NCI-H1092 (cell line): ENCODE results near the gene LPCAT4.
A peak's percentile ranks its signal among the peaks of the same experiment; 100 is the strongest.
"Not testable (repeated sequence)": the region's sequence is repeated elsewhere in the genome, so short reads cannot be mapped to it uniquely, and the experiment has no call there.

Experiments
- DNase-seq: peaks from one replicate; lab custom pipeline; 2025; lab: John Stamatoyannopoulos, UW

Gene LPCAT4, protein sequence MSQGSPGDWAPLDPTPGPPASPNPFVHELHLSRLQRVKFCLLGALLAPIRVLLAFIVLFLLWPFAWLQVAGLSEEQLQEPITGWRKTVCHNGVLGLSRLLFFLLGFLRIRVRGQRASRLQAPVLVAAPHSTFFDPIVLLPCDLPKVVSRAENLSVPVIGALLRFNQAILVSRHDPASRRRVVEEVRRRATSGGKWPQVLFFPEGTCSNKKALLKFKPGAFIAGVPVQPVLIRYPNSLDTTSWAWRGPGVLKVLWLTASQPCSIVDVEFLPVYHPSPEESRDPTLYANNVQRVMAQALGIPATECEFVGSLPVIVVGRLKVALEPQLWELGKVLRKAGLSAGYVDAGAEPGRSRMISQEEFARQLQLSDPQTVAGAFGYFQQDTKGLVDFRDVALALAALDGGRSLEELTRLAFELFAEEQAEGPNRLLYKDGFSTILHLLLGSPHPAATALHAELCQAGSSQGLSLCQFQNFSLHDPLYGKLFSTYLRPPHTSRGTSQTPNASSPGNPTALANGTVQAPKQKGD

DNA sequence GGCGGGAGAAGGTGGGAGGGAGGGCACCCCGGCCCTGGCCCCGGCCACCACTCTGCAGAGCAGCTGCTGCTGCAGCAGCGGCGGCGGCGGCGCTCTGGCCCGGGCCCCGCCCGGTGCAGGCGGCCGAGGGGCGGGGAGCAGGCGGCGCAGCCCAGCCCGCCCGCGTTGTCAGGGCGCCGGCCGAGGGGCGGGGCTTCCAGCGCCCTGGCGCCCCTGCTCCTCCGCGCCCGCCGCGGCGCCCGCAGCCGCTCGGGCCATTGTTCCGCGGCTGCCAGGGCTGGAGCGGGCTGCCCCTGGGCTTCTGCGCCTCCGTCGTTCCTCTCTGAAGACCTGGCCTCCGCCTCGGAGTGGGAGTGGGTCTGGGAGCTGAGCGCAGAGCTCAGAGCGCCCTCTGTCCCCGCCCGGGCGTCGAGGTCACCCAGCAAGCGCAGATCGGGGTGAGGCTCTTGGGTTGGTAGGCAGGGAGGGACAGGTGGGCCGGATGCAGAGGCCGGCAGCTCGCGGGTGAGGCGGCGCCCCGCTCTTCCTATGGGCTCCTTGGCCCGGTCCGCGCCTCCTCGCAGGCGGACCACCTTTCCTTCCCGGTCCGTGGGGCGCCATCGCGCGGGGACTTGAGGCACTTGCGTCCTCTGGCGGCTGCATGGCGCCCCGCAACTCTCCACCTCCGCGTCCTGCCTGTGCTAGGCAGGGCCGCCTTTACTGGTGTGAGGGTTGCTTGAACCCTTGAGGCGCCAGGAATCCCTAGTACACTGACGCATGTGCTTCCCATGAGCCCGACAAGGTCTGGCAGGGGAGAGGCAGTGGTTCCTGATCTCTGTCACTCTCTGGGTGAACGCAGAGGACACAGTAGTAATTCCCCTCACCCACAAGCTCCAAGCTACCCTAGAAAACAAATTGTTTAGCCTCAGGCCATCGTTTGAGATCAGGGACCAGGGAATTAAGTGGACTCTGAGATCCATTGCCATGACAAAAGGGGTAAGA lies at the start of gene LPCAT4:
TSS of gene LPCAT4 (minus strand) at position 96 of the 981 bp plus-strand sequence. CDS start 96 bp downstream, outside the sequence.
- peak; percentile 76 for DNase-seq

DNA sequence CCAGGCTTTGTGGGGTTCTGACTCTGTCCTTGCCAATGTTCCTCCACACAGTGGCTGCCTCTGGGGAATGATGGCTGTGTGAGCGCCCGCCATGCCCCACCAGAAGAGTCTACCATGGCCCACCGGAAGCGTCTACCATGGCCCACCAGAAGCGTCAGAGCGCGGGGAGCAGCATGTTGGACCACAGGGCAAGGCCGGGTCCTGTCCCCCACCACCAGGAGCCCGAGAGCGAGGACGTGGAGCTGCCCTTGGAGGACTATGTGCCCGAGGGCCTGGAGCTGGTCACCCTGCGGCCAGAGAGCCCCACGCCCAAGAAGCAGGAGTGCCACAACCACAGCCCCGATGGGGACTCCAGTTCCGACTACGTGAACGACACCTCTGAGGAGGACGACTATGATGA lies 42.5 kb upstream of the LPCAT4 start:
- not testable (repeated sequence) for DNase-seq

DNA sequence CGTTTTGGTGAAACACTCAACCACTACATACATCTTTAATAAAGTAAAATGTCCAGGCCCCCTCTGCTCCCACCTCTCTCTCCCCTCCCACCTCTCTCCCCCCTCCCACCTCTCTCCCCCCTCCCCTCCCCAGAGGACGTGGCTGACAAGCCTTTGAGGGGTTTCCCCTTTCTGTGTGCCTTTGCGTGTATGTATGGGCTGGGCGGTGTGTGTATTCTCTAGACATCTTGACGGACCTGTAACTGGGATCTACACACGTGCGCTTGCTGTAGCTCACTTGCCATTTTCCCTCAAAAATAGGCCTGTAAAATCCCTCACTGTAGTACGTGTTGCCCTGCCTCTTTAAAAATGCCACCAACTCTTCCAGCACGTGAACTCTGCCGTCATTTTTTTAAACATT lies 42.0 kb upstream of the LPCAT4 start:
- DNase-seq, result not testable (repeated sequence)

DNA sequence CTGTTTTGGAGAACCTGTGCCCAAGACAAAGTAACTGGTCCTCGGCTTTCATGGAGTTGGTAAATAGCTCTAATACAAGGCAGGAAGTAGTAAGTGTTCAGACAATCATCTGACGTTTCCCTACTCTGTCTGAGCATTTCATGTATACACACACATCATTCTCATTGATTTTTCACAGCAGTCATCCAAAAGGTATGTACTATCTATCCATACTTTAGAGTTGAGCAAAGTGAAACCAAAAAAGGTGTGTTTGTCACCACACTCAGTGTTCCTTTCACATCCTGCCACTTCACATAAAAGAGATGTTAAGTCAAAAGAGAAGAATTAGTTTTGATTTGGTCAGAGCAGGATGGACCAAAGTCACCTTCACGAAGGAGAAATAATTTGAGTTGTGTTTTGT lies 36.9 kb upstream of the LPCAT4 start:
- not testable (repeated sequence) for DNase-seq

DNA sequence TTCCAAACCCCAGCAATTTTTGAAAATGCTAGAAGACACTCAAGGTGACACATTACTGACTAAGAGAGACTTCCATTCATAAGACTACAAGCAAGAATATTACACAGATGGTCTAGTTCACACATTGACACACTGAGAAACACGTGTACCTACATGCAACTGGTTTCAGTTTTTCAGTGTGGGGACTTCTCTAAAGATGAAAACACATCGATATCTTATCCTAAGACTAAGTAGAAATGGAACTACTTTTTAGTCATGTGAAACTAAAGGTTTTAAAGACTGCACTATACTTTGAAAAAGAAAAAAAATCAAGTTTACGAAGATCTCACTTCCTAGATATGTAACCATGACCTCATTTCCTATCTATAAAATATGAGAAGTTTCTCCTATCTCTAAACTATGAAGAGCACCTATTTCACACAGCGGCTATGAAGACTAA lies 36.2 kb upstream of the LPCAT4 start:
- DNase-seq, result not testable (repeated sequence)

DNA sequence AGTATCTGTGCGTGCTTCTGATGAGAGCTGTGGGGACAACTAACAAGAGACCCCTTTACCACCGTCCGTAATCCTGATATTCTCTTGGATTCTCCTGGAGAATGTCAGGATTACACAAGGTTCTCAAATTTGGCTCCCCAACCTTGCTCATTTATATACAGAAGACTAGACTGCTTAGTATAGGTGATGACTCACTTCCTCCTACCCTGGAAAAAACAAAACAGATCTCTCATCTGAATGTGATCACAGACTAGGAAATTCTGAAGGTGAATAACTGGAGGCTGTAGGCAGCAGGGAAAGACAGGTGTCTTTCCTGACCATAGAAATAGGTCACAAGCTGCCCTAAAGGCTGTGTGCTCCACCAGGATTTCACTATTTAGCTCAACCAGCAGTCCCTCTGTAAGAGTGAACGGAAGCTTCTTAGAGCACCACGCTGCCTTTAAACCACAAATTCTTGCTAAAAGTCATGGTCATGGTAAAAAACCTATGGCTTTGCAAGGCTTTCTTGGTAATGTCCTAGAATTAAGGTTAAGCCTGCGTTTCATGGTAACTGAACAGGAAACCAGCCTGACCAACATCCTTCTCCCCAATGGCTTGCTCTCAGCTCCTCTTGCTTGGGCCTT lies 30.8 kb upstream of the LPCAT4 start:
- not testable (repeated sequence) for DNase-seq

DNA sequence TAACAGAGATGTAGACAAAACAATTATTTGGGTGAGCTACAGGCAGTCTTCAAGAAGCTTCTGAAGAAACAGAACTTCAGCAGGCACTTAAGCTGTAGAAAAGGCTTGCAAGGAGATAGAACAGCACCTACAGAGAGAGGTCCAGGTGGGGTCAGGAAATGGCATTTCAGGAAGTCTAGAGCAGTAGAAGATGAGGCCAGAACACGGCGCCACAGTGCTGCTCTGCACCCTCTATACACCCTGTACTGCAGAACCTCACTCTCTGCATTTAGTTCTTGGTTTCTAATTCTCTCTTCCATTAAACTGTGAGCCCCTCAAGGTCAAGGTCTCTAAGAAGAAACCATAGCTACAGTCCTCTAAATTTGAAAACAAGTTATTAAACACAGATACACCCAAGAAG lies 26.0 kb upstream of the LPCAT4 start:
- DNase-seq, result not testable (repeated sequence)

DNA sequence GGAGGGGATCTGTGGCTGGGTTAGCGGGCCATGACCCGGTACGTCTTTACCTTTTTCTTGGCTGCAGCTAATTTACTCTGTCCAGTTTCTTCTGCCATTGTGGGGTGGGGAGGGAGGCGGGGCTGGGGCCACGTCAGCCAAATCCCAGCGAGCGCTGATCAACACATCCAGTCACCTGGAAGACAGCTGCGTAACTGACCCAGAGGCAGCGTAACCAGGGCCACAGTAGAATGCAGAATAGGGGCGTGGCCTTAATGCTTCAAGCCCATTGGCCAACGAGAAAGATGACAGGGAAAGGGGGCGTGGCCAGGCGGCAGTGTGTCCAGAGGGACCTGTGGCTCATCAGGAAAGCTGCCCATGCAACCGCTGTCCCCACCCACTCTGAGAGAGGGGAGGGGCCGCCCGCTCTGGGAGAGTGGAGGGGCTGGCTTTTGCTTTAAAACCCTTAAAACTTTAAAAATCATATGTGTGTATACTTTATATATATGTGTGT lies 22.6 kb upstream of the LPCAT4 start:
- not testable (repeated sequence) for DNase-seq

DNA sequence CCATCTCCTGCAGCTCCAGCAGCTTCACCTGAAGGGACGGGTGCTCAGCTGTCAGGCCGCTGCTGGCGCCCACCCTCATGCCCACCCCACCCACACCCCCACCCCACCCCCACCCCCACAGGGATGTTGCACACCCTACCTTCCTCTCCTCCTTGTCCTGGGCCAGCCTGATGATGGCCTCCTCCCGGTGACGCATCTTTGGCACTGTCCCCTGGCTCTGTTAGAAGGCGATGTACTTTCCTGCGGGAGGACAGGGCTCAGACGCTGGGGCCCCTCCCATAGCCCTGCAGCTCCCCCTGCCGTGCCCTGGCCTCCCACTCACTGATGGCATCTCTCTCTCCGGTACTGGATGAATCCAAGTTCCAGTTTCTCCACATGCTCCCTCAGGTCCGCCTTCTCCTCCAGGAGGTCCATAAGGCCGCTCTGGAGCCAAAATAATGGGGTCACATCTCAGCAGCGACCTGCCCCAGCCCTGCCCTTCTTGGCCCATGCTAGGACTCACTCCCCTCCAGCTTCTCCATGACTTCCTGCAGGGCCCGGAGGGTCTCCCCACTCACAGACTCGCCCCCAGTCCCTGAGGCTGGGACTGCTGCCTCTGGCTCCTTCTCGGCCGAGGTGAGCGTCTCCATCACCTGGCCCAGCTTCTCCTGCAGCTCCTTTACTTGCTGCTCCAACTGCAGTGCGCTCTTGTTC lies 15.0 kb upstream of the LPCAT4 start:
- DNase-seq, result not testable (repeated sequence)

DNA sequence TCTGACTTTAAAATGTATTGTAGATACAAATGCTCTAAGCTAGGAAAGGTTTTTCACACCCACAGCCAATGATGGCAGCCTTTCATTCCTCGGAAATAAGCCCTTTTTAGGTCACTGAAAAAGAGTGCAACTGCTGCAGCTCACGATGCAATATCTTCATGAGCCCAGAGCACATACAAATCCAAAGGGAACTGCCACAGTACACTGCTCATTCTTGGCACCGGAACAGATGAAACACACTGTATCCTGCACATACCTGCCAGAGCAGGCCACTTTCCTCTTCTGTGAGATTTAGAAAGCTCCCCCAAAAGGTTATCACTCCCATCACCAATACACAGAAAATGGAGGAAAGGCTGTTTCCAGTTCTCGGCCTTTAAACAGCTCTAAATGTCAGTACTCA lies 13.5 kb upstream of the LPCAT4 start:
- DNase-seq, result not testable (repeated sequence)

DNA sequence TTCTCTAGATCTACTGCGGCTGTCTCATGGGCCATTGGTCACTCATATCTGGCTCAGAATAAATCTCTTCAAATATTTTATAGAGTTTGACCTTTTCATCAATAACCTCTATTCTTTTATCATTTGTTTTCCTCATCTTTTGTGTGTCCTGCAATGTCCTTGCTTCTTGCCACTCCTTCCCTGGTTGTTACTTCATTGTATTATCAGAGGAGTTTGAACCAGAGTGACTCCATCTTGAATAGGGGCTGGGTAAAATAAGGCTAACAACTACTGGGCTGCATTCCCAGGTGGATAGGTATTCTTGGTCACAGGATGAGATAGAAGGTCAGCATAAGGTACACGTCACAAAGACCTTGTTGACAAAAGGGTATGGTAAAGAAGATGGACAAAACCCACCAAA lies 9.9 kb upstream of the LPCAT4 start:
- no peak for DNase-seq

DNA sequence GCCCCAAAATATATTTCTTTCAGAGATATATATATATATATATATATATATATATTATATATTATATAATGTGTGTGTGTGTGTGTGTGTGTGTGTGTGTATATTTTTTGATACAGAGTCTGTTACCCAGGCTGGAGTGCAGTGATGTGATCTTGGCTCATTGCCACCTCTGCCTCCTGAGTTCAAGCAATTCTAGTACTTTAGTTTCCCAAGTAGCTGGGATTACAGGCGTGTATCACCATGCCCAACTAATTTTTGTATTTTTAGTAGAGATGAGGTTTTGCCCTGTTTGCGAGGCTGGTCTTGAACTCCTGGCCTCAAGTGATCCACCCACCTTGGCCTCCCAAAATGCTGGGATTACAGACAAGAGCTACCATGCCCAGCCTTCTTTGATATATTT lies 8.5 kb upstream of the LPCAT4 start:
- DNase-seq, result not testable (repeated sequence)

DNA sequence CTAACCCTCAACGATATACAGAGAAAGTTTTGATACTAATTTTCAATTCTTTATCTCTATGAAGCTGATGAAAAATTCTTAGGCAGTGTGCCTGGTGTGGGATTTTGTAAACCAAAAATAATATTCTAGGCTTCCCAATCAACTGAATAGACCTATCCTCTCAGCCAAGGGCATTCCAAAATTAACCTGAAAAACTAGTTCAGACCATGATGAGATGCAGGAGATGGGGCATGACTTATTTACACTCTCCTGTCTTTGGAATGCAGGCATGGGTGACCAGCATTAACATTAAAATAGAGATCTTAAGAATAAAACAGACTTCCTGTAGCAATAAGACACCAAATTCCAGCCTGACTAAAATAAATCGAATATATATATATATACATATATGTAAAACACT lies 7.8 kb upstream of the LPCAT4 start:
- no peak for DNase-seq

DNA sequence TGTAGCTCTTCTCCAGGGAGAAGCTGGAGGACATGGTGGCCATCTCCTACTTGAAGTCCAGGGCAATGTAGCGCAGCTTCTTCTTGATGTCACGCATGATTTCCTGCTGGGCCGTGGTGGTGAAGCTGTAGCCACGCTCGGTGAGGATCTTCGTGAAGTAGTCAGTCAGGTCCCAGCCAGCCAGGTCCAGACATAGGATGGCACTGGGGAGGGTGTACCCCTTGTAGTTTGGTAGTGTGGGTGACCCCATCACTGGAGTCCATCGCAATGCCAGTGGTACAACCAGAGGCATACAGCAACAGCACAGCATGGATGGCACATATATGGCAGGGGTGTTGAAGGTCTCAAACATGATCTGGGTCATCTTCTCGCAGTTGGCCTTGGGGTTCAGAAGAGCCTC lies 7.0 kb upstream of the LPCAT4 start:
- DNase-seq, result no peak

DNA sequence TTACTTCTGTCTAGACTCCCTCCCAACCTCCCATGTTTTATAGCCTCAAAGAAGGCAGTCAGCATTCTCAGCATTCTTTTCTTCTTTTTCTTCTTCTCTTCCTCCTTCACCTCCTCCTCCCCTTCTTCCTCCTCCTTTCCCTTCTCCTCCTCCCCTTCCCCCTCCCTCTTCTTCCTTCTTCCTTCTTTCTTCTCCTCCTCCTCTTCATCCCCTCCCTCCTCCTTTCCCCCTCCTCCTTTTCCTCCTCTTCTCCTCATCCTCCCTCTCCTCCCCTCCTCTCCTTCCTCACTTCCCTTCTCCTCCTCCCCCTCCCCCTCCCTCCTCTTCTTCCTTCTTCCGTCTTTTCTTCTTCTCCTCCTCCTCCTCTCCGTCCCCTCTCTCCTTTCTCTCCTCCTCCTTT lies 3.6 kb upstream of the LPCAT4 start:
- no peak for DNase-seq

DNA sequence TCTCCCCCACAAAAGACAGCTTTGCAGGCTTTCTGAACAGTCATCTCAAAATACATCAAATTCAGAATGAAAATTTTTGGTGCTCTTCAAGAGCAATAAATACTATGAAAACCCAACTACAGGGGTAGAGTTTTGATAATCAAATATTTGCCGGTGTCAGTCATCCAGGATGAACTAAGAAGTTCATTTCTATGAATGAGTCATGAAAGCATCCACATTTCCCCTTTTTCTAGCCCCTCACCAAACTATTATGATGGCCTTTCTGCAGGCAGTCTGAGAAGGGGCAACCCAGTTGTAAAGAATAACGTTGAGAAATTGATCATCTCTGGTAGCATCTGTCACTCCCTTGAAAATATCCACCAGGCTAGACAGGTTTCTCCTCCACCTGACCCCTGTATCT lies 3.1 kb upstream of the LPCAT4 start:
- no peak for DNase-seq

DNA sequence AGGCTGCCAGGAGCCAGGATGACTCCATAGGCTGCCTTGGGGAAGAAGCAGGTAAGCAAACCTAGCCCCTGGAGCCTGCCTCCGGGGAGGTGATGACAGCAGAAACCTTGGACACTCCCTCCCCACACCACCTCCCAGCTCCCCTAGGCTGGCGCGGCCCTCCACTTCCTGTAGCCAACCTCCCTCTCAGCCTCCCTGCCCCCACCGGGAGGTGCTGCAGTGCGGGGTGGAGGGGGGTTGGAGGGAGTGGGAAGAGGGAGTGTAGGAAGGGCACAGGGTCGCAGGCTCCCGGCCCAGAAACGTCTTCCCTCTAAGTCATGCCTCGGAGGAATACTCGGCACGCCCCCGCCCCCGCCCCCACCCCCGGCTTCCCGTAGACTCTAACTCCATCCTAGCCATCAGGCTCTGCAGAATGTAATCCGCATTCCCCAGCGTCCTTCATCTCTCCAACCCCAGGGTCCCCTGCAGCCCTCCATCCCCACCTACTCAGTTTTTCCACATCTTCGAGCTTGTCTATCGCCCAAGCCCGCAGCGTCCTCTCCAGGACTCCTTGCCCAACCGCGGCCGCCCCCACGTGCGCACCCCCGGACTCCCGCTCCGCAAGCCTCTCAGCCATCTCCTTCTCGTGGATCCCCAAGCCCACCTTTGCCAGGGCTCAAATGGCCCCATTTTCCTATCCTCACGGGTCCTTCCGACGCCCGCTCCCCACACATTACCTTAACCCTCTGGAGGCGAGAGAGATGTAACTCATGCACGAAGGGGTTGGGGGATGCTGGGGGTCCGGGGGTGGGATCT lies 528 bp downstream of the LPCAT4 start:
- DNase-seq, result peak; percentile 22

DNA sequence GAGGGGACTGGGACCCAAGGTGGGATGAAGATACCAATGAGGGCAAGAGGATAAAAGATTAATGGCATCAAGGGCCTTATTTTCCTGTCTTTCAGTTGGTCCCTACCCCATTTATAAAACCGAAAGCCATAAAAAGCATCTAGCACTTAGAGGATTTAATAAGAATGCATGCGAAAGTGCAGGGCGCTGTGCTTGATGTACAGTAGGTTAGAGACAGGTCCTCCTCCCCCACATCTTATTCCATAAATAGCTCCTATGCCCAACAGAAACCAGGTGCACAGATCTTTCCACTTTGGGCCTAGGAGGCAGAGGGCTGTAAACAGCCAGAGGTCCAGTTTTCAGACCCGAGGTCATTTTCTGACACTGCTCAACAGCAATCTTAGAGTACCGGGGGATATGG lies 1.2 kb downstream of the LPCAT4 start:
- no peak for DNase-seq

DNA sequence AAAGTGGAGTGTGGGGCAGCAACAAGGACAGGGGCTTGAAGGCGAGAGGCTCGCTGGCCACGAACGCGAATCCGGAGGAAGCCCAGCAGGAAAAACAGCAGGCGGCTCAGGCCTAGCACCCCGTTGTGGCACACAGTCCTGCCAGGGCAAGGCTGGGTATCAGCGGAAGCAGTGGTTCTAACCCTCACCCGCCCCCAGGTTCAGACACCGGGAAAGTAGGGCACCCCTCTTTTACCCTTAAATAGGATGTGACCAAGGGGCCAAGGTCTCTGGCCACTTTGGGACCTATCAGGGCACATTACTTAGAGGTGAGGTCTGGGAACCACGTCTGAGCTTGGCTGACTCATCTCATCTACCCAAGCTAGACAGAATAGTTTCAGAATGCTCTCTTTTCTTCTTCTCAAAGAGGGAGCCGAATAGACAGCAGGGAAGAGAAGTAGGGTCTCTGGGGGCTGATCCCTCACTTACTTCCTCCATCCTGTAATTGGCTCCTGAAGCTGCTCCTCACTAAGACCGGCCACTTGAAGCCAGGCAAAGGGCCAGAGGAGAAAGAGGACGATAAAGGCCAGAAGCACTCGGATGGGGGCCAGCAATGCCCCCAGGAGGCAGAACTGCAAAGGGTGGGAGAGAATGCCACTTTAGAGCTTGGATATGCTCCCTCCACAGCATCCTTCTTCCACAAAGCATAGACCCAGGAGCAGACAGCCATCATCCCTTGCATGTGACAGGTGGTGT lies 1.7 kb downstream of the LPCAT4 start:
- no peak for DNase-seq

DNA sequence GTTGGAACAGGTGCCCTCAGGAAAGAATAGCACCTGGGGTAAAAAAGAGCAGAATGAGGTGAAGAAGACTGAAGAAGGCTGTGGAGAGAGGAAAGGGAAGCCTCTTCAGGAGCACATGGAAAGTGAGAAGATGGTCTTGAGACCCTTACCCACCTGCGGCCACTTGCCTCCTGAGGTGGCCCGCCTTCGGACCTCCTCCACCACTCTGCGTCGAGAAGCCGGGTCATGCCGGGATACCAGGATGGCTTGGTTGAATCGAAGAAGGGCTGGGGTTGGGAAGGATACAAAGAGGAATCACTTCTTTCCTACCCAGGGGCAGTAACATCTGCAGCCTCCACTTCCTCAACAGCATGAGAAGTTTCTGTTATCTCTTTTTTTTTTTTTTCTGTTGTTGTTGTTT lies 3.0 kb downstream of the LPCAT4 start:
- DNase-seq, result no peak
